BE2C (cell line): Measurements from ENCODE around the gene C2orf49. TPM values are rescaled to one million over a fixed set of nuclear protein-coding genes. Genes with fewer than 3 reads are reported as not detected.

Source experiments
- DNase-seq: peaks from one replicate; pipeline ENCODE4 v3.0.0-alpha.2; 2020
- H3K27me3 ChIP-seq: fragments of 250-450 bp; sonication (Bioruptor Pico); 2 replicates; pipeline ENCODE4 v1.5.1; 2020; ENCODE audit warnings: mild to moderate bottlenecking
- H3K36me3 ChIP-seq: fragments of 250-450 bp; sonication (Bioruptor Pico); 2 replicates; pipeline ENCODE4 v1.5.1; 2020; ENCODE audit warnings: mild to moderate bottlenecking
- H3K4me1 ChIP-seq: fragments of 250-450 bp; sonication (Bioruptor Pico); 2 replicates; pipeline ENCODE4 v1.5.1; 2020
- H3K4me3 ChIP-seq: 2 replicates; pipeline ENCODE4 v1.5.1; 2011; ENCODE audit warnings: low read depth, low read length
- H3K9me3 ChIP-seq: fragments of 250-450 bp; sonication (Bioruptor Pico); 2 replicates; pipeline ENCODE4 v1.5.1; 2020
- CTCF ChIP-seq: IDR thresholded peaks from 2 replicates; pipeline ENCODE4 v1.5.1; 2012; ENCODE audit warnings: mild to moderate bottlenecking, low read depth, low read length
- polyA plus RNA-seq: library from polyadenylated mRNA; unstranded; fragments of >200 nt; gene quantifications from one replicate; pipeline ENCODE4 v1.2.1, GENCODE V29; 2012; ENCODE audit warnings: low read depth, missing spikeins; ENCODE audit not compliant: insufficient read length, insufficient read depth

Gene C2orf49
- 13.3 TPM for polyA plus RNA-seq

GRCh38 chr2:105337122-105338019 lies at the start of gene C2orf49:
C2orf49 (plus strand) TSS chr2:105337540; CDS start chr2:105337588, 48 bp downstream.
- TF ChIP-seq CTCF, result no peak
- Histone ChIP-seq H3K4me3 (peak within 1 kb of the TSS; percentile 95), H3K36me3 (no peaks in the 10 kb centered on the region; the same call in none of the 2 replicates), H3K27me3 (no peaks in the 10 kb centered on the region), H3K4me1 (no peaks in the 10 kb centered on the region), H3K9me3 (no peaks in the 10 kb centered on the region)
- DNase-seq, result peak; percentile 83

- TF ChIP-seq CTCF, result peak; percentile 47
- Histone ChIP-seq H3K9me3 (no peaks in the 10 kb centered on the region), H3K4me3 (no peak overlapping the region), H3K4me1 (no peaks in the 10 kb centered on the region), H3K36me3 (peaks cover 4% of the 10 kb centered on the region; the same call in 1 of the 2 replicates), H3K27me3 (no peaks in the 10 kb centered on the region)
- DNase-seq, result peak; percentile 23
Measured at GRCh38 chr2:105287692-105288091, 49.6 kb upstream of the C2orf49 start.

- H3K9me3 ChIP-seq, result no peaks in the 10 kb centered on the region
- H3K4me3 ChIP-seq, result no peak overlapping the region
- H3K27me3 ChIP-seq, result no peaks in the 10 kb centered on the region
- no peak for DNase-seq
- no peak for TF ChIP-seq CTCF
- H3K4me1 ChIP-seq, result no peaks in the 10 kb centered on the region
- H3K36me3 ChIP-seq, result peaks cover 4% of the 10 kb centered on the region; the same call in 1 of the 2 replicates
Measured at GRCh38 chr2:105288133-105288532, 49.2 kb upstream of the C2orf49 start.

- Histone ChIP-seq H3K9me3 (no peaks in the 10 kb centered on the region), H3K36me3 (peaks cover 4% of the 10 kb centered on the region; the same call in 1 of the 2 replicates), H3K4me3 (no peak overlapping the region), H3K27me3 (no peaks in the 10 kb centered on the region), H3K4me1 (no peaks in the 10 kb centered on the region)
- TF ChIP-seq CTCF, result no peak
- DNase-seq, result no peak
Measured at GRCh38 chr2:105290981-105291660, 46.2 kb upstream of the C2orf49 start.

- H3K36me3 ChIP-seq, result peaks cover 4% of the 10 kb centered on the region; the same call in 1 of the 2 replicates
- no peaks in the 10 kb centered on the region for H3K27me3 ChIP-seq
- H3K4me1 ChIP-seq, result no peaks in the 10 kb centered on the region
- no peak overlapping the region for H3K4me3 ChIP-seq
- no peak for TF ChIP-seq CTCF
- no peak for DNase-seq
- H3K9me3 ChIP-seq, result no peaks in the 10 kb centered on the region
Measured at GRCh38 chr2:105291981-105292380, 45.4 kb upstream of the C2orf49 start.
